Frontal cortex (tissue), 4 donors: ENCODE data around the gene ZNF362. TPM values are rescaled to one million over a fixed set of nuclear protein-coding genes. Genes with fewer than 3 reads are reported as not detected.
"Not testable (repeated sequence)": the region's sequence is repeated elsewhere in the genome, so short reads cannot be mapped to it uniquely, and the experiment has no call there.

Experiments used
- DNase-seq, 2 donors: peaks; one replicate each; pipeline ENCODE4 v3.0.0; 2012; ENCODE audit warnings: low spot score in 2 of 2
- FAIRE-seq: peaks from 2 replicates; lab custom pipeline; 2012; peaks lifted over from hg19 to GRCh38; lab: Jason Lieb, UNC
- total RNA-seq: library from RNA; depleted of rRNA; stranded (reverse); fragments of >200 nt; gene quantifications from one replicate; pipeline ENCODE4 v1.2.3, GENCODE V29; 2014
- donor health status: control.
- donor health status: control.
- donor health status: control.

Gene ZNF362
- total RNA-seq, 1 donor from 2014 or later, result 13.9 TPM

GRCh38 chr1:33277488-33278084 lies 21.3 kb downstream of the ZNF362 start:
- FAIRE-seq, result no peak
- no peak for DNase-seq

- no peak for DNase-seq
- no peak for FAIRE-seq
Measured at GRCh38 chr1:33280091-33280661, 23.9 kb downstream of the ZNF362 start.

GRCh38 chr1:33281554-33282303 lies 25.4 kb downstream of the ZNF362 start:
- no peak for FAIRE-seq
- no peak for DNase-seq

GRCh38 chr1:33282791-33283190 lies 26.5 kb downstream of the ZNF362 start:
- no peak for FAIRE-seq

GRCh38 chr1:33284049-33284448 lies 27.8 kb downstream of the ZNF362 start:
- FAIRE-seq (no peak), DNase-seq (no peak)

More at GRCh38 chr1:33282791-33283190, 26.5 kb downstream of the ZNF362 start:
- DNase-seq, result no peak

GRCh38 chr1:33286451-33287185 lies 30.3 kb downstream of the ZNF362 start:
- FAIRE-seq, result no peak

GRCh38 chr1:33287317-33287716 lies 31.0 kb downstream of the ZNF362 start:
- DNase-seq, result no peak
- FAIRE-seq, result no peak

More at GRCh38 chr1:33286451-33287185, 30.3 kb downstream of the ZNF362 start:
- no peak for DNase-seq

GRCh38 chr1:33288976-33289857 lies 32.9 kb downstream of the ZNF362 start:
- FAIRE-seq (no peak), DNase-seq (no peak)

- DNase-seq, result no peak
- FAIRE-seq, result no peak
Measured at GRCh38 chr1:33289858-33290154, 33.5 kb downstream of the ZNF362 start.

- not testable (repeated sequence) for DNase-seq, FAIRE-seq
Measured at GRCh38 chr1:33290615-33291014, 34.3 kb downstream of the ZNF362 start.

GRCh38 chr1:33292726-33293340 lies 36.5 kb downstream of the ZNF362 start:
- DNase-seq, result no peak
- FAIRE-seq, result no peak

GRCh38 chr1:33294071-33295010 lies 38.0 kb downstream of the ZNF362 start:
- no peak for FAIRE-seq

GRCh38 chr1:33295023-33295422 lies 38.7 kb downstream of the ZNF362 start:
- DNase-seq, result no peak
- no peak for FAIRE-seq

More at GRCh38 chr1:33294071-33295010, 38.0 kb downstream of the ZNF362 start:
- no peak for DNase-seq

- FAIRE-seq, result no peak
- peak; percentile 76 to 84 for DNase-seq
Measured at GRCh38 chr1:33295450-33296081, 39.3 kb downstream of the ZNF362 start.

GRCh38 chr1:33296082-33296458 lies 39.8 kb downstream of the ZNF362 start:
- FAIRE-seq (no peak), DNase-seq (no peak)

GRCh38 chr1:33296824-33297223 lies 40.5 kb downstream of the ZNF362 start:
- FAIRE-seq, result no peak
- DNase-seq, result no peak

GRCh38 chr1:33297911-33298622 lies 41.8 kb downstream of the ZNF362 start:
- DNase-seq (no peak), FAIRE-seq (no peak)
